K562 (cell line): Measurements from ENCODE around the gene DCST1. TPM values are rescaled to one million over a fixed set of nuclear protein-coding genes. Genes with fewer than 3 reads are reported as not detected.

Source experiments
- ARID2 ChIP-seq: fragments of 450-650 bp; IDR thresholded peaks from 2 replicates; pipeline ENCODE4 v1.6.1; 2017; ENCODE audit warnings: antibody characterized with exemption, mild to moderate bottlenecking
- C11orf30 ChIP-seq: fragments of 450-650 bp; IDR thresholded peaks from 2 replicates; pipeline ENCODE4 v1.6.1; 2016; ENCODE audit warnings: low read depth, mild to moderate bottlenecking
- CCNT2 ChIP-seq: IDR thresholded peaks from 2 replicates; pipeline ENCODE4 v1.6.1; 2011; ENCODE audit warnings: borderline replicate concordance, low read depth, mild to moderate bottlenecking, moderate library complexity, mixed read lengths, low read length; ENCODE audit not compliant: insufficient read length; ENCODE audit errors: extremely low read depth
- CEBPG ChIP-seq, 3 experiments: fragments of 200-800 bp in 1 of 3; sonication (Bioruptor generic) in 1 of 3; sonication (generic) in 1 of 3; formaldehyde crosslinking in 1 of 3; IDR thresholded peaks in 2 of 3; conservative IDR thresholded peaks in 1 of 3; 2 replicates each; pipeline versions ENCODE4 v1.6.1 to v1.8.0; 2016 to 2022; ENCODE audit warnings: missing compliant biosample characterization in 2 of 3, missing genetic modification characterization in 2 of 3, mild to moderate bottlenecking in 1 of 3, missing genetic modification reagents in 1 of 3
- CTBP1 ChIP-seq: fragments of 450-650 bp; IDR thresholded peaks from 2 replicates; pipeline ENCODE4 v1.6.1; 2016; ENCODE audit warnings: borderline replicate concordance
- DACH1 ChIP-seq: fragments of 450-650 bp; IDR thresholded peaks from 2 replicates; pipeline ENCODE4 v1.6.1; 2018; ENCODE audit not compliant: partially characterized antibody
- FOXA3 ChIP-seq, 2 experiments: fragments of 450-650 bp in 1 of 2; sonication (generic) in 1 of 2; formaldehyde crosslinking; IDR thresholded peaks in 1 of 2; conservative IDR thresholded peaks in 1 of 2; 2 replicates each; pipeline versions ENCODE4 v1.4.0 to v1.8.0; 2020 to 2022; ENCODE audit warnings: mild to moderate bottlenecking in 2 of 2, missing genetic modification reagents in 1 of 2
- JUND ChIP-seq, 2 experiments: IDR thresholded peaks; 2 replicates in 1 of 2; 3 replicates in 1 of 2; pipeline ENCODE4 v1.6.1; 2011; ENCODE audit warnings: borderline replicate concordance in 2 of 2, low read depth in 2 of 2, low read length in 2 of 2, improper control_type of control experiment in 1 of 2, missing biosample characterization in 1 of 2, missing genetic modification characterization in 1 of 2, missing genetic modification reagents in 1 of 2
- L3MBTL2 ChIP-seq: fragments of 450-650 bp; IDR thresholded peaks from 2 replicates; pipeline ENCODE4 v1.6.1; 2016; ENCODE audit warnings: mild to moderate bottlenecking, moderate library complexity
- MAFF ChIP-seq: IDR thresholded peaks from 2 replicates; pipeline ENCODE4 v1.6.1; 2012; ENCODE audit warnings: low read length, improper control_type of control experiment
- MAZ ChIP-seq, 2 experiments: fragments of 450-650 bp in 1 of 2; sonication (generic) in 1 of 2; formaldehyde crosslinking; IDR thresholded peaks in 1 of 2; conservative IDR thresholded peaks in 1 of 2; 2 replicates each; pipeline versions ENCODE4 v1.4.0 to v1.5.0; 2020; ENCODE audit warnings: mild to moderate bottlenecking in 1 of 2, missing genetic modification reagents in 1 of 2
- MEIS2 ChIP-seq: fragments of 450-650 bp; IDR thresholded peaks from 2 replicates; pipeline ENCODE4 v1.6.1; 2014; ENCODE audit warnings: mild to moderate bottlenecking; ENCODE audit not compliant: partially characterized antibody
- NCOA2 ChIP-seq, 2 experiments: fragments of 450-650 bp; IDR thresholded peaks; 2 replicates each; pipeline ENCODE4 v1.6.1; 2018; ENCODE audit warnings: mild to moderate bottlenecking in 2 of 2, moderate library complexity in 1 of 2; ENCODE audit not compliant: partially characterized antibody in 2 of 2
- NR2F6 ChIP-seq: fragments of 450-650 bp; formaldehyde crosslinking; IDR thresholded peaks from 2 replicates; pipeline ENCODE4 v1.4.0; 2020; ENCODE audit warnings: mild to moderate bottlenecking
- POLR2AphosphoS2 ChIP-seq: IDR thresholded peaks from 2 replicates; pipeline ENCODE4 v1.6.1; 2012; ENCODE audit warnings: low read length, improper control_type of control experiment
- SPI1 ChIP-seq: IDR thresholded peaks from 2 replicates; pipeline ENCODE4 v1.6.1; 2011; ENCODE audit warnings: low read depth, low read length, control low read depth, borderline replicate concordance
- TFAM ChIP-seq: fragments of 250-450 bp; sonication (Bioruptor Pico); conservative IDR thresholded peaks from 2 replicates; pipeline ENCODE4 v1.5.0; 2021; ENCODE audit warnings: mild to moderate bottlenecking, moderate library complexity
- YBX1 ChIP-seq: fragments of 450-650 bp; IDR thresholded peaks from 2 replicates; pipeline ENCODE4 v1.7.1; 2016; ENCODE audit warnings: mild to moderate bottlenecking
- ZC3H8 ChIP-seq: fragments of 450-650 bp; IDR thresholded peaks from 2 replicates; pipeline ENCODE4 v1.6.1; 2017
- ZNF146 ChIP-seq: IDR thresholded peaks from one replicate; pipeline ENCODE4 v1.6.1; 2018; ENCODE audit warnings: missing compliant biosample characterization; ENCODE audit not compliant: unreplicated experiment
- polyA plus RNA-seq, 8 experiments: library from polyadenylated mRNA; depleted of rRNA in 4 of 8; stranded (reverse) in 5 of 8; unstranded in 3 of 8; fragments of >200 nt; fragmentation: Nextera tagmentation in 2 of 8; fragmentation: Illumina TruSeq in 1 of 8; extraction: Ambion mirVana in 2 of 8; extraction: Trizol in 1 of 8; gene quantifications; 2 replicates each; pipeline versions ENCODE4 v1.2.1 to v1.2.3, GENCODE V29; 2011 to 2014; ENCODE audit warnings: inconsistent platforms in 1 of 8, missing spikeins in 1 of 8
- total RNA-seq, 7 experiments: library from RNA; depleted of rRNA in 6 of 7; stranded (reverse); fragments of >200 nt in 6 of 7; fragmentation: Illumina TruSeq in 2 of 7; extraction: Trizol in 2 of 7; gene quantifications; 2 replicates each; pipeline versions ENCODE4 v1.2.1 to v1.2.3, GENCODE V29; 2011 to 2021; ENCODE audit warnings: low replicate concordance in 1 of 7
- TF ChIP-seq, protein P1 (sequence below), 3 experiments: IDR thresholded peaks in 2 of 3; conservative IDR thresholded peaks in 1 of 3; 2 replicates each; pipeline ENCODE4 v1.5.1; 2011 to 2012; ENCODE audit warnings: low read length in 3 of 3, mild to moderate bottlenecking in 3 of 3, control low read depth in 2 of 3, improper control_type of control experiment in 1 of 3, inconsistent platforms in 1 of 3, low read depth in 1 of 3, mixed read lengths in 1 of 3, moderate library complexity in 1 of 3; ENCODE audit not compliant: insufficient read depth in 2 of 3
- TF ChIP-seq, protein P2 (sequence below): fragments of 450-650 bp; IDR thresholded peaks from 2 replicates; pipeline ENCODE4 v1.6.1; 2016; ENCODE audit warnings: missing biosample characterization, missing genetic modification characterization
- TF ChIP-seq, protein P3 (sequence below): fragments of 250-450 bp; sonication (Bioruptor Pico); IDR thresholded peaks from 2 replicates; pipeline ENCODE4 v1.5.0; 2020; ENCODE audit warnings: mild to moderate bottlenecking

The DCST1 gene
- total and polyA plus RNA-seq, 9 of the 15 experiments (the other 6 are each of a cell fraction or from before 2014, with no cell fraction given), result not detected

DNA sequence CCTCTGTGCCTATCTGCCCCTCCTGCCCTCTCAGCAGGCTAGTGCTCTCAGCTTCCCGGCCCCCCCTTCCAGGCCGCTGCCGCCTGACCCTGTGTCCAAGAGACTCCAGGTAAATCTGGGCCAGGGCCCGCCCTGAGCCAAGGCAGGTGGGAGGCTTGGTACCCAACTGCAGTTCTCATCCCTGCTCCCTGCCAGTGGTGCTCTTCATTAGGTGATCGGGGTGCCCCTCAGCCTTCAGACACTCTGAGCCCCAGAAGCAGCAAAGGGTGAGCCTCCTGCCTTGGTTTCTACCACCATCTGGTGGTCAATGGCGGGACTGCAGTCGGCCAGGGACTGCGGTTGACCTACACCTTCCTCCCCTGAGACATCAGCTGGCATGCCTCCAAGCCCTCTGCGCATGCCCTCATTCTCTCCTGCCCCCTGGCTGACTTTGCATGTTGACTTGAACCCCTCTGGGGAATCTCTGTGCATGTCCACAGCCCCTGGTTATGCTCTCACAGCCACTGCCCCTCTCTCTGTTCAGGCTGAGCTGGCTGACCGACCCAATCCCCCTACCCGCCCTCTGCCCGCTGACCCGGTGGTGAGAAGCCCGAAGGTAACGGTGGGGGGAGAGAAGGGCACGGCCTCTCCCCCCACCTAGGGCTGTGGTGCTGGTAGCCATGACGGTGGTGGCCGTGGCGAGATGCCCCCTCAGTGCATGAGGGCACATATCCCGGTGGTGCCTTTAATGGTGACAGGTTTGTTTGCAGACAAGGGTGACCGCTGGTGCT, 27.9 kb downstream of the DCST1 start (continued):
- TF ChIP-seq, protein P1, sequence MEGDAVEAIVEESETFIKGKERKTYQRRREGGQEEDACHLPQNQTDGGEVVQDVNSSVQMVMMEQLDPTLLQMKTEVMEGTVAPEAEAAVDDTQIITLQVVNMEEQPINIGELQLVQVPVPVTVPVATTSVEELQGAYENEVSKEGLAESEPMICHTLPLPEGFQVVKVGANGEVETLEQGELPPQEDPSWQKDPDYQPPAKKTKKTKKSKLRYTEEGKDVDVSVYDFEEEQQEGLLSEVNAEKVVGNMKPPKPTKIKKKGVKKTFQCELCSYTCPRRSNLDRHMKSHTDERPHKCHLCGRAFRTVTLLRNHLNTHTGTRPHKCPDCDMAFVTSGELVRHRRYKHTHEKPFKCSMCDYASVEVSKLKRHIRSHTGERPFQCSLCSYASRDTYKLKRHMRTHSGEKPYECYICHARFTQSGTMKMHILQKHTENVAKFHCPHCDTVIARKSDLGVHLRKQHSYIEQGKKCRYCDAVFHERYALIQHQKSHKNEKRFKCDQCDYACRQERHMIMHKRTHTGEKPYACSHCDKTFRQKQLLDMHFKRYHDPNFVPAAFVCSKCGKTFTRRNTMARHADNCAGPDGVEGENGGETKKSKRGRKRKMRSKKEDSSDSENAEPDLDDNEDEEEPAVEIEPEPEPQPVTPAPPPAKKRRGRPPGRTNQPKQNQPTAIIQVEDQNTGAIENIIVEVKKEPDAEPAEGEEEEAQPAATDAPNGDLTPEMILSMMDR (IDR thresholded peaks at IDR 0.05 in 2 of 3, conservative IDR thresholded peaks at IDR 0.05 in 1 of 3; ENCODE audit: insufficient read depth in 2 of 3, low read depth in 1 of 3, low read length in 3 of 3), result peak; percentile 95 to 98 (median 97)
- TF ChIP-seq CCNT2 (no peak), TFAM (CRISPR knock-in tag) (no peak), DACH1 (peak; percentile 41), FOXA3 (CRISPR knock-in tag; conservative IDR thresholded peaks at IDR 0.05 in 1 of 2, IDR thresholded peaks at IDR 0.05 in 1 of 2) (peak in 1 of 2 experiments; percentile 71; a peak in 1 of 4 replicates), POLR2AphosphoS2 (no peak), ARID2 (peak; percentile 90), ZNF146 (CRISPR knock-in tag) (no peak), CEBPG (CRISPR knock-in tag; IDR thresholded peaks at IDR 0.05) (no peak), CEBPG (tag; conservative IDR thresholded peaks at IDR 0.05 in 1 of 2, IDR thresholded peaks at IDR 0.05 in 1 of 2) (no peak), NCOA2 (IDR thresholded peaks at IDR 0.05; ENCODE audit: partially characterized antibody in 2 of 2) (no peak), YBX1 (no peak), JUND (IDR thresholded peaks at IDR 0.05; ENCODE audit: borderline replicate concordance, low read depth, low read length) (0 out of 2 replicates have a peak, but pooled peaks have one; percentile 56), JUND (tag; IDR thresholded peaks at IDR 0.05; ENCODE audit: borderline replicate concordance, low read depth, low read length) (no peak), C11orf30 (no peak), MEIS2 (no peak), SPI1 (0 out of 2 replicates have a peak, but pooled peaks have one; percentile 7), ZC3H8 (no peak), CTBP1 (peak; percentile 68; the same call in 1 of the 2 replicates), MAZ (CRISPR knock-in tag; conservative IDR thresholded peaks at IDR 0.05 in 1 of 2, IDR thresholded peaks at IDR 0.05 in 1 of 2) (peak in 1 of 2 experiments; percentile 51; a peak in 2 of 4 replicates), L3MBTL2 (no peak), MAFF (no peak), NR2F6 (CRISPR knock-in tag) (no peak)
- TF ChIP-seq, protein P2, sequence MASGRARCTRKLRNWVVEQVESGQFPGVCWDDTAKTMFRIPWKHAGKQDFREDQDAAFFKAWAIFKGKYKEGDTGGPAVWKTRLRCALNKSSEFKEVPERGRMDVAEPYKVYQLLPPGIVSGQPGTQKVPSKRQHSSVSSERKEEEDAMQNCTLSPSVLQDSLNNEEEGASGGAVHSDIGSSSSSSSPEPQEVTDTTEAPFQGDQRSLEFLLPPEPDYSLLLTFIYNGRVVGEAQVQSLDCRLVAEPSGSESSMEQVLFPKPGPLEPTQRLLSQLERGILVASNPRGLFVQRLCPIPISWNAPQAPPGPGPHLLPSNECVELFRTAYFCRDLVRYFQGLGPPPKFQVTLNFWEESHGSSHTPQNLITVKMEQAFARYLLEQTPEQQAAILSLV (tag), result no peak
- TF ChIP-seq, protein P3, sequence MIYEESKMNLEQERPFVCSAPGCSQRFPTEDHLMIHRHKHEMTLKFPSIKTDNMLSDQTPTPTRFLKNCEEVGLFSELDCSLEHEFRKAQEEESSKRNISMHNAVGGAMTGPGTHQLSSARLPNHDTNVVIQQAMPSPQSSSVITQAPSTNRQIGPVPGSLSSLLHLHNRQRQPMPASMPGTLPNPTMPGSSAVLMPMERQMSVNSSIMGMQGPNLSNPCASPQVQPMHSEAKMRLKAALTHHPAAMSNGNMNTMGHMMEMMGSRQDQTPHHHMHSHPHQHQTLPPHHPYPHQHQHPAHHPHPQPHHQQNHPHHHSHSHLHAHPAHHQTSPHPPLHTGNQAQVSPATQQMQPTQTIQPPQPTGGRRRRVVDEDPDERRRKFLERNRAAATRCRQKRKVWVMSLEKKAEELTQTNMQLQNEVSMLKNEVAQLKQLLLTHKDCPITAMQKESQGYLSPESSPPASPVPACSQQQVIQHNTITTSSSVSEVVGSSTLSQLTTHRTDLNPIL (CRISPR knock-in tag), result no peak
